GM12874 (cell line): ENCODE results near the gene RBM19.

Experiments
- CTCF ChIP-seq: IDR thresholded peaks from 2 replicates; pipeline ENCODE4 v1.5.1; 2011; ENCODE audit warnings: low read depth, mild to moderate bottlenecking, control low read depth, low read length, moderate library complexity; ENCODE audit not compliant: insufficient read depth

The RBM19 gene

GRCh38 chr12:113769305-113769704, 196.8 kb downstream of the RBM19 start:
- TF ChIP-seq CTCF, result no peak

- TF ChIP-seq CTCF, result no peak
Observed at GRCh38 chr12:113768850-113769249, 197.3 kb downstream of the RBM19 start.

- no peak for TF ChIP-seq CTCF
Observed at GRCh38 chr12:113766879-113767878, 198.9 kb downstream of the RBM19 start.
